ENCODE measurements around the gene TRAF4.
A peak's percentile ranks its signal among the peaks of the same experiment; 100 is the strongest.

Gene TRAF4

GRCh38 chr17:28725660-28726225, 18.1 kb upstream of the TRAF4 start:
- in situ Hi-C loops (cut with HindIII; ENCODE audit: low sequenced_read_pairs) = no loop called here
- TF ChIP-seq, protein P1, sequence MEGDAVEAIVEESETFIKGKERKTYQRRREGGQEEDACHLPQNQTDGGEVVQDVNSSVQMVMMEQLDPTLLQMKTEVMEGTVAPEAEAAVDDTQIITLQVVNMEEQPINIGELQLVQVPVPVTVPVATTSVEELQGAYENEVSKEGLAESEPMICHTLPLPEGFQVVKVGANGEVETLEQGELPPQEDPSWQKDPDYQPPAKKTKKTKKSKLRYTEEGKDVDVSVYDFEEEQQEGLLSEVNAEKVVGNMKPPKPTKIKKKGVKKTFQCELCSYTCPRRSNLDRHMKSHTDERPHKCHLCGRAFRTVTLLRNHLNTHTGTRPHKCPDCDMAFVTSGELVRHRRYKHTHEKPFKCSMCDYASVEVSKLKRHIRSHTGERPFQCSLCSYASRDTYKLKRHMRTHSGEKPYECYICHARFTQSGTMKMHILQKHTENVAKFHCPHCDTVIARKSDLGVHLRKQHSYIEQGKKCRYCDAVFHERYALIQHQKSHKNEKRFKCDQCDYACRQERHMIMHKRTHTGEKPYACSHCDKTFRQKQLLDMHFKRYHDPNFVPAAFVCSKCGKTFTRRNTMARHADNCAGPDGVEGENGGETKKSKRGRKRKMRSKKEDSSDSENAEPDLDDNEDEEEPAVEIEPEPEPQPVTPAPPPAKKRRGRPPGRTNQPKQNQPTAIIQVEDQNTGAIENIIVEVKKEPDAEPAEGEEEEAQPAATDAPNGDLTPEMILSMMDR (IDR thresholded peaks at IDR 0.05; ENCODE audit: low read depth, low read length) = no peak
- DNase-seq (ENCODE audit: low read depth, low spot score) = peak; percentile 69
- peak overlapping the region; percentile 61 for H3K4me3 ChIP-seq (ENCODE audit: low read depth, low read length)

DNA sequence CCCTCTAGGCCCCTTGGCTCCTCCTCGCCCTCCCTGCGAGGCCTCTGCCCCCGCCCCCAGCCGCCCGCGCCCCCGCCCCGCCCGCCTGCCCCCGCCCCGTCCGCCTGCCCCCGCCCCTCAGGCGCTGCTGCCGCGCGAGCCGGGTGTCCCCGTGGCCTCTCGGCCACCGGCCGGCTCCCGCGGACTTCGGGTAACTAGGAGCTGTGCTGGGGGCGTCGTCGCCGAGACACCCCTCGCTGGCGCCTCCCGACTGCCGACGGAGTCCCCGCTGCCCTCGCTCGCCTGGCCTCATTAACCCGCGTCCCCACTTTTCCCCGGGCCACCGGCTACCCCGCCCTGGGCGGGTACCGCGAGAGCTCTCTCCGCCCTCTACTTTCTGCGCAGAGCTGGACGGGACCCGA, 17.6 kb upstream of the TRAF4 start, which contains the start of gene TLCD1:
Gene TLCD1, minus strand, starts transcription at position 8 of the 401 bp plus-strand sequence. CDS start 136 bp downstream, outside the sequence.
- peak; percentile 71 for DNase-seq (ENCODE audit: low read depth, low spot score)
- in situ Hi-C loops (cut with HindIII; ENCODE audit: low sequenced_read_pairs) = no loop called here
- peak within 1 kb of the TSS; percentile 61 for H3K4me3 ChIP-seq (ENCODE audit: low read depth, low read length)
- TF ChIP-seq, protein P1 (IDR thresholded peaks at IDR 0.05; ENCODE audit: low read depth, low read length) = no peak

GRCh38 chr17:28726627-28727491, 17.0 kb upstream of the TRAF4 start:
- H3K4me3 ChIP-seq (ENCODE audit: low read depth, low read length) = peak overlapping the region; percentile 61
- TF ChIP-seq, protein P1 (IDR thresholded peaks at IDR 0.05; ENCODE audit: low read depth, low read length) = peak; percentile 99
- in situ Hi-C loops (cut with HindIII; ENCODE audit: low sequenced_read_pairs) = no loop called here

DNA sequence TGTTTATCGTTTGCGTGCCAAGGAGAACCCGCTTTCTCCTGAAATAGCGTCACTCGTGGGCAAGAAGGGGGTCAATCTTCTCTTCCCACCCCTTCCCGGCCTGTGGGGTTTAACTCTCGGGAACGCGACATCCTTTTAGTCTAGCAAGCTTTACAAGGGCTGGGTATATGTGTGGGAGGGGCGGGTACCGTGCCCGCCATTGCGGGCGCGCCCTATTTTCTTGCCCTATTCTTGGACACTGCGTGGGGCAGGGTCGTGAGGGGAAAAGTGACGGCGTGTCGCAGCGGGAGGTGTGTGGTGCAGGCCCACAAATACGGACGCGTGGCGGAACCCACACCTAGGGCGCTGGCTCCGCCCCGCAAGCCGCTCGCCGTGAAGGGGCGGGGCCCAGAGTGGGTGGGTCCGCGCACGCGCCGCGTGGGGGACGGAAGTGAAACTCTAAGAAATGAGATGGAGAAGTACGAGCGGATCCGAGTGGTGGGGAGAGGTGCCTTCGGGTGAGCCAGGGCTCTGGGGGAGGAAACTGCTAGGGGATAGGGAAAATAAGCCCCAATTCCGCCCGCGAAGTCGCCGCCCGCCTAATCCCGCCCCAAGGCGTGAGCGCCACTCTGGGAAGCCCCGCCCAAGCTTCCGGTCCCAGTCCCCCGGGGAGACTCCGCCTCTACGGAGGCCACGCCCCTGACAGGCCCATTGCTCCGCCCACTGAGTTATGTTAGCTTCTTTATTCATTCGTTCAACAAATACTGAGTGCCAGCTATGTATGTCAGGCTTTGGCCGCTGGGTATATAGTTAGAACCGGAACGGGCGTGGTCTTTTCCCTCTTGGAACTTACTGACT, 15.2 kb upstream of the TRAF4 start, which contains the start of gene NEK8:
Gene NEK8, plus strand, starts transcription at position 425 of the 837 bp plus-strand sequence. Its CDS starts 26 bp downstream, at position 451.
- H3K4me3 ChIP-seq (ENCODE audit: low read depth, low read length) = peak within 1 kb of the TSS; percentile 75
- peak; percentile 93 for DNase-seq (ENCODE audit: low read depth, low spot score)
- TF ChIP-seq, protein P1 (IDR thresholded peaks at IDR 0.05; ENCODE audit: low read depth, low read length) = no peak
- in situ Hi-C loops (cut with HindIII; ENCODE audit: low sequenced_read_pairs) = no loop called here

More at GRCh38 chr17:28726627-28727491, 17.0 kb upstream of the TRAF4 start:
- DNase-seq (ENCODE audit: low read depth, low spot score) = peak; percentile 97

DNA sequence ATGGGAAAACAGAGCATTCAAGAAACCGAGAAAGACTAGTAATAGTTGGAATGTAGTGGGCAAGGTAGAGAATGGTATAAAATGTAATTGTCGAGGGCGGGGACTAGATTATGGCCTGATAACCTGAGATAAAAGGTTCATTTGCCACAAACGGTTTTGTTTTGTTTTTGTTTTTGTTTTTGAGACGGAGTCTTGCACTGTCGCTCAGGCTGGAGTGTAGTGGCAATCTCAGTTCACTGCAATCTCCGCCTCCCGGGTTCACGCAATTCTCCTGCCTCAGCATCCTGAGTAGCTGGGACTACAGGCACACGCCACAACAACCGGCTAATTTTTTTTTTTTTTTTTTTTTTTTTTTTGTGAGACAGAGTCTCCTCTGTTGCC, 13.9 kb upstream of the TRAF4 start:
- TF ChIP-seq, protein P1 (IDR thresholded peaks at IDR 0.05; ENCODE audit: low read depth, low read length) = no peak
- no peak overlapping the region for H3K4me3 ChIP-seq (ENCODE audit: low read depth, low read length)
- DNase-seq (ENCODE audit: low read depth, low spot score) = no peak
- in situ Hi-C loops (cut with HindIII; ENCODE audit: low sequenced_read_pairs) = no loop called here

GRCh38 chr17:28733346-28733745, 10.5 kb upstream of the TRAF4 start:
- TF ChIP-seq, protein P1 (IDR thresholded peaks at IDR 0.05; ENCODE audit: low read depth, low read length) = no peak
- in situ Hi-C loops (cut with HindIII; ENCODE audit: low sequenced_read_pairs) = no loop called here
- no peak overlapping the region for H3K4me3 ChIP-seq (ENCODE audit: low read depth, low read length)
- peak; percentile 45 for DNase-seq (ENCODE audit: low read depth, low spot score)
